ENCODE data around the gene TJP2. TPM values are rescaled to one million over a fixed set of nuclear protein-coding genes. Genes with fewer than 3 reads are reported as not detected.

Gene TJP2
- polyA plus RNA-seq, 1 donor from 2014 or later, result 3.1 TPM

- Histone ChIP-seq H3K79me2 (replicated peaks; ENCODE audit: insufficient read depth, low read length) (no peaks in the 10 kb centered on the region), H3K9ac (ENCODE audit: low read length) (no peak overlapping the region), H4K20me1 (ENCODE audit: insufficient read depth) (no peaks in the 10 kb centered on the region), H3K27ac (ENCODE audit: low read length) (no peak overlapping the region), H3K9me2 (ENCODE audit: insufficient read depth, low read length) (no peaks in the 10 kb centered on the region), H3F3A (ENCODE audit: insufficient read depth, low read length, poor library complexity, severe bottlenecking) (no peaks in the 10 kb centered on the region), H3K27me3 (ENCODE audit: insufficient read depth, low read depth, low read length) (peaks cover 21% of the 10 kb centered on the region), H3K4me3 (ENCODE audit: low read length) (no peak overlapping the region), H3K36me3 (ENCODE audit: insufficient read depth, low read length) (no peaks in the 10 kb centered on the region), H3K9me3 (ENCODE audit: low read length) (no peaks in the 10 kb centered on the region), H2AFZ (ENCODE audit: low read depth, low read length) (no peak overlapping the region), H3K4me2 (ENCODE audit: low read length) (no peak overlapping the region)
- TF ChIP-seq TAF1 (IDR thresholded peaks at IDR 0.05; ENCODE audit: low read depth), result no peak
- TF ChIP-seq RAD21 (conservative IDR thresholded peaks at IDR 0.05), result no peak
- TF ChIP-seq POLR2AphosphoS5 (IDR thresholded peaks at IDR 0.05), result no peak
- TF ChIP-seq EP300 (conservative IDR thresholded peaks at IDR 0.05; ENCODE audit: poor library complexity, severe bottlenecking), result no peak
- no peak for TF ChIP-seq EZH2 (IDR thresholded peaks at IDR 0.05; ENCODE audit: borderline replicate concordance, insufficient read depth, low read length, poor library complexity, severe bottlenecking)
- no peak for TF ChIP-seq SMC3 (conservative IDR thresholded peaks at IDR 0.05; ENCODE audit: poor library complexity)
- TF ChIP-seq CTCF (IDR thresholded peaks at IDR 0.05; ENCODE audit: poor library complexity, severe bottlenecking), result no peak
- TF ChIP-seq REST (IDR thresholded peaks at IDR 0.05; ENCODE audit: borderline replicate concordance), result no peak
- TF ChIP-seq MXI1 (conservative IDR thresholded peaks at IDR 0.05; ENCODE audit: poor library complexity, severe bottlenecking), result no peak
These were observed 5.0 kb downstream of the TJP2 start for GRCh38 chr9:69179037-69179436.

- H3K27ac ChIP-seq (ENCODE audit: low read length), result no peak overlapping the region
- H3K27me3 ChIP-seq (ENCODE audit: insufficient read depth, low read depth, low read length), result peaks cover 10% of the 10 kb centered on the region
- no peaks in the 10 kb centered on the region for H4K20me1 ChIP-seq (ENCODE audit: insufficient read depth)
- H3K9me2 ChIP-seq (ENCODE audit: insufficient read depth, low read length), result no peaks in the 10 kb centered on the region
- no peaks in the 10 kb centered on the region for H3K9me3 ChIP-seq (ENCODE audit: low read length)
- no peaks in the 10 kb centered on the region for H3K79me2 ChIP-seq (replicated peaks; ENCODE audit: insufficient read depth, low read length)
- no peak for TF ChIP-seq POLR2AphosphoS5 (IDR thresholded peaks at IDR 0.05)
- TF ChIP-seq REST (IDR thresholded peaks at IDR 0.05; ENCODE audit: borderline replicate concordance), result no peak
- TF ChIP-seq SMC3 (conservative IDR thresholded peaks at IDR 0.05; ENCODE audit: poor library complexity), result no peak
- TF ChIP-seq EZH2 (IDR thresholded peaks at IDR 0.05; ENCODE audit: borderline replicate concordance, insufficient read depth, low read length, poor library complexity, severe bottlenecking), result no peak
- no peak for TF ChIP-seq CTCF (IDR thresholded peaks at IDR 0.05; ENCODE audit: poor library complexity, severe bottlenecking)
- TF ChIP-seq MXI1 (conservative IDR thresholded peaks at IDR 0.05; ENCODE audit: poor library complexity, severe bottlenecking), result no peak
- no peak for TF ChIP-seq TAF1 (IDR thresholded peaks at IDR 0.05; ENCODE audit: low read depth)
- TF ChIP-seq RAD21 (conservative IDR thresholded peaks at IDR 0.05), result no peak
- TF ChIP-seq EP300 (conservative IDR thresholded peaks at IDR 0.05; ENCODE audit: poor library complexity, severe bottlenecking), result no peak
- no peak overlapping the region for H2AFZ ChIP-seq (ENCODE audit: low read depth, low read length)
- H3F3A ChIP-seq (ENCODE audit: insufficient read depth, low read length, poor library complexity, severe bottlenecking), result no peaks in the 10 kb centered on the region
- no peaks in the 10 kb centered on the region for H3K36me3 ChIP-seq (ENCODE audit: insufficient read depth, low read length)
- no peak overlapping the region for H3K4me3 ChIP-seq (ENCODE audit: low read length)
- no peak overlapping the region for H3K9ac ChIP-seq (ENCODE audit: low read length)
- H3K4me2 ChIP-seq (ENCODE audit: low read length), result no peak overlapping the region
These were observed 6.1 kb downstream of the TJP2 start for GRCh38 chr9:69180200-69180599.

All from neural cell (in vitro differentiated cells).